DND-41 (cell line): ENCODE measurements around the gene DYNC1I1.

ENCODE experiments used
- CTCF ChIP-seq: IDR thresholded peaks from 2 replicates; pipeline ENCODE4 v1.5.1; 2012; ENCODE audit warnings: borderline replicate concordance, low read length, moderate library complexity, mild to moderate bottlenecking; ENCODE audit not compliant: poor library complexity, severe bottlenecking; ENCODE audit errors: extremely low read depth
- EZH2 ChIP-seq: IDR thresholded peaks from 3 replicates; pipeline ENCODE4 v1.6.1; 2012; ENCODE audit warnings: borderline replicate concordance, low read depth, mild to moderate bottlenecking, moderate library complexity, low read length, inconsistent platforms; ENCODE audit not compliant: severe bottlenecking

DNA sequence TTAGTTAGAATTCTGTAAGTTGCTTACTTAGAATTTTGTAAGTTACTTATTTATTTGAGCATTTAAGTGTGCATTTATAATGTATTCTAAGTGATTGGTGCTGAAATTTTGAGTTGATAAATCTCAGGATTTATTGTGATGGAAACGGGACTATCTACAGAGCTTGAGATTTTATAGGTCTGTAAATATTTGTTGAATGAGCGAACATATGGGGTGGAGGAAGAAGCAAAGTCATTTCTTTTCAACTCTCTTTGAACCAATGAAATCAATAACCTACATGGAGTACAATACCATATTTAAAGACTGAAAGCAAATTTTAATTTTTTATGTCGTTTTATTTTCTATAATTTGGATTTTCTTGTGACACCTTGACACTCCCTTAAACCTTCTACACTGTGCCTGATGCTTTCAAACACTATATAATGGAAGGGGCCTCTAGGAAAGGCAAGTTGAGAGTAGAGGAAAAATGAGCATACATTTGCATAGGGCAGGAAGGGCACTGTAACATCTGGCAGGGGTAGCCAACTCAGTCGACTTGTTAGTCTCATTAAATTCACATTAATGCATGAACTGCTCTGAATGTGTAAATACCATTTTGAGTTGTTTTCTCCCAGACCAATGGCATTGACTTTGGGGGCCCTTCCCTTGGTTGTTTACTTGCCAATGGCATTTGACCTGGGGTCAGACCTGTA lies 204.2 kb downstream of the DYNC1I1 start:
- no peak for TF ChIP-seq CTCF
- TF ChIP-seq EZH2, result no peak
